ENCODE data around the gene SLC35E1. TPM values are rescaled to one million over a fixed set of nuclear protein-coding genes. Genes with fewer than 3 reads are reported as not detected.

Gene SLC35E1
- total and polyA plus RNA-seq, 2 donors (not counting 3 experiments of a cell fraction or from before 2014, with no cell fraction given) = 36.0 to 37.5 TPM

DNA sequence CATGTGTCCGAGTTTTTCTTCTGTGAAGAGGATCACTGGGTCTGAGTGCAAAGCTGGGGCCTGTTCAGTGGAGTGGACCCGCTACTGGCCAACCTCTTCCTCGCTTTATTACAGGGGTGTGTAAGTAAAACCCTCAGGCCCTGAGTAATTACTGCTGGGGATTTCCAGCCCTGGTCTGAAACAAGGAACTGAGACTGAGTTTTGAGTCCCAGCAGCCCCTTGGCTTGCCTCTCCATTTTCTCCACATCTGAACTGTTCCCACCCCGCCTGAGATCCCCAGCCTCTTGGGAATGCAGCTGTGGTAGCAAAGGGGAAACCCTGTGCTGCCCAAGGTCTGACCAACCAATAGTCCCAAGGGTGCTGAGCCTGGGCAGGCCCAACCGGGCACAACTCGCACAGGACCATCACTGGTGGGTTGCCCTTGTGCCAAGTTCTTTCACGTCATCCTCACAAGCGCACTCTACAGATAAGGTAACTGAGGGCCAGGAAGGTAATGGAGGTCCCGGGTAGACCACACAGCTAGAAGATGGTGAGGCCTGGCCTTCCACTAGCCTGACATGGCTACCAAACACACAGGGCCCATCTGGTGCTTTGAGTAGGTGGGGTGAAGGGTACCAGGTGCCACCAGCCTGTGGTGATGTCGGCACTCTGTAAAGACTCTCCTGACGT is 13.7 kb upstream of the SLC35E1 start:
- no peaks in the 10 kb centered on the region for H3K36me3 ChIP-seq (ENCODE audit: control insufficient read depth in 2 of 2, extremely low read depth in 1 of 2, insufficient read depth in 2 of 2, low read length in 2 of 2)
- peaks cover 39% of the 10 kb centered on the region for H3K4me1 ChIP-seq (ENCODE audit: control insufficient read depth, extremely low read depth, insufficient read depth, low read length)
- peaks cover 81% of the 10 kb centered on the region for H3K79me2 ChIP-seq (ENCODE audit: control insufficient read depth, insufficient read depth, low read length)
- dilution Hi-C loops (cut with MboI; ENCODE audit: extremely low pct_ligation_motif_present, low sequenced_read_pairs) = no loop called here
- TF ChIP-seq FOS (IDR thresholded peaks at IDR 0.05; ENCODE audit: borderline replicate concordance, insufficient read depth, low read length) (no peak), JUN (IDR thresholded peaks at IDR 0.05; ENCODE audit: borderline replicate concordance, insufficient read depth, insufficient read length, low read depth) (no peak), GATA2 (IDR thresholded peaks at IDR 0.05; ENCODE audit: insufficient read depth, insufficient read length, low read depth, low read length) (no peak), MYC (IDR thresholded peaks at IDR 0.05; ENCODE audit: low read depth, low read length) (no peak), POLR2A (IDR thresholded peaks at IDR 0.05; ENCODE audit: low read depth, low read length) (no peak), POLR2AphosphoS5 (IDR thresholded peaks at IDR 0.05; ENCODE audit: insufficient read depth, low read depth, low read length) (no peak), EZH2 (IDR thresholded peaks at IDR 0.05; ENCODE audit: borderline replicate concordance, low read depth, low read length, severe bottlenecking) (no peak)
- TF ChIP-seq, protein P1, sequence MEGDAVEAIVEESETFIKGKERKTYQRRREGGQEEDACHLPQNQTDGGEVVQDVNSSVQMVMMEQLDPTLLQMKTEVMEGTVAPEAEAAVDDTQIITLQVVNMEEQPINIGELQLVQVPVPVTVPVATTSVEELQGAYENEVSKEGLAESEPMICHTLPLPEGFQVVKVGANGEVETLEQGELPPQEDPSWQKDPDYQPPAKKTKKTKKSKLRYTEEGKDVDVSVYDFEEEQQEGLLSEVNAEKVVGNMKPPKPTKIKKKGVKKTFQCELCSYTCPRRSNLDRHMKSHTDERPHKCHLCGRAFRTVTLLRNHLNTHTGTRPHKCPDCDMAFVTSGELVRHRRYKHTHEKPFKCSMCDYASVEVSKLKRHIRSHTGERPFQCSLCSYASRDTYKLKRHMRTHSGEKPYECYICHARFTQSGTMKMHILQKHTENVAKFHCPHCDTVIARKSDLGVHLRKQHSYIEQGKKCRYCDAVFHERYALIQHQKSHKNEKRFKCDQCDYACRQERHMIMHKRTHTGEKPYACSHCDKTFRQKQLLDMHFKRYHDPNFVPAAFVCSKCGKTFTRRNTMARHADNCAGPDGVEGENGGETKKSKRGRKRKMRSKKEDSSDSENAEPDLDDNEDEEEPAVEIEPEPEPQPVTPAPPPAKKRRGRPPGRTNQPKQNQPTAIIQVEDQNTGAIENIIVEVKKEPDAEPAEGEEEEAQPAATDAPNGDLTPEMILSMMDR (IDR thresholded peaks at IDR 0.05; ENCODE audit: extremely low read depth in 1 of 2, insufficient read depth in 1 of 2, low read depth in 1 of 2, low read length in 2 of 2) = no peak
- TF ChIP-seq, protein P2, sequence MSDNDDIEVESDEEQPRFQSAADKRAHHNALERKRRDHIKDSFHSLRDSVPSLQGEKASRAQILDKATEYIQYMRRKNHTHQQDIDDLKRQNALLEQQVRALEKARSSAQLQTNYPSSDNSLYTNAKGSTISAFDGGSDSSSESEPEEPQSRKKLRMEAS (IDR thresholded peaks at IDR 0.05; ENCODE audit: insufficient read depth, insufficient read length) = no peak
- no peaks in the 10 kb centered on the region for H3K9me1 ChIP-seq (replicated peaks; ENCODE audit: control insufficient read depth, extremely low read depth, insufficient read depth, low read length)
- CTCF ChIA-PET = interaction anchor here (2.4 kb wide), 1 partner anchor 8 kb away, joined by 10 read pairs; no protein-coding TSS in a partner anchor
- intact Hi-C loops (cut with micrococcal nuclease) = loop anchor here (2.0 kb wide), 1 partner anchor 43 kb away; the partner anchor contains the start of gene MED26
- no peak for FAIRE-seq
- H3K27me3 ChIP-seq (ENCODE audit: control insufficient read depth in 2 of 2, insufficient read depth in 2 of 2, low read length in 2 of 2) = no peaks in the 10 kb centered on the region
- no peak overlapping the region for H3K27ac ChIP-seq (ENCODE audit: insufficient read depth, low read depth, low read length)
- no peak overlapping the region for H3K9ac ChIP-seq (replicated peaks; ENCODE audit: extremely low read depth, insufficient read depth, low read length)
- DNase-seq (ENCODE audit: low read depth, low spot score) = no peak
- no peak overlapping the region for H3K4me2 ChIP-seq (ENCODE audit: insufficient read depth, low read length)
- no TSS peak for BruUV-seq (replicated peaks)
- H4K20me1 ChIP-seq (replicated peaks; ENCODE audit: control insufficient read depth, extremely low read depth, insufficient read depth, low read length) = no peaks in the 10 kb centered on the region
- POLR2A ChIA-PET = no interaction called here
- no peak overlapping the region for H3K4me3 ChIP-seq (replicated peaks in 1 of 3; ENCODE audit: insufficient read depth in 1 of 3, low read depth in 1 of 3, low read length in 3 of 3)
- H2AFZ ChIP-seq (ENCODE audit: low read depth, low read length) = no peak overlapping the region
- no peaks in the 10 kb centered on the region for H3K9me3 ChIP-seq (replicated peaks; ENCODE audit: control insufficient read depth, insufficient read depth, low read length)

All from endothelial cell of umbilical vein (primary cell).